ENCODE measurements around the gene FLT3. TPM values are rescaled to one million over a fixed set of nuclear protein-coding genes. Genes with fewer than 3 reads are reported as not detected.

The FLT3 gene
- total and polyA plus RNA-seq, 10 of the 15 experiments (the other 5 are each of a cell fraction or from before 2014, with no cell fraction given), result 0.04 to 0.19 (median 0.11) TPM; not detected in 1

- TF ChIP-seq ZNF592 (IDR thresholded peaks at IDR 0.05) (no peak), ZBTB11 (CRISPR knock-in tag; IDR thresholded peaks at IDR 0.05) (no peak), KLF5 (IDR thresholded peaks at IDR 0.05; ENCODE audit: partially characterized antibody) (no peak)
These were observed 139.8 kb downstream of the FLT3 start (continued) for GRCh38 chr13:27960362-27961226.
